ENCODE measurements around the gene FHIT.

FHIT gene

DNA sequence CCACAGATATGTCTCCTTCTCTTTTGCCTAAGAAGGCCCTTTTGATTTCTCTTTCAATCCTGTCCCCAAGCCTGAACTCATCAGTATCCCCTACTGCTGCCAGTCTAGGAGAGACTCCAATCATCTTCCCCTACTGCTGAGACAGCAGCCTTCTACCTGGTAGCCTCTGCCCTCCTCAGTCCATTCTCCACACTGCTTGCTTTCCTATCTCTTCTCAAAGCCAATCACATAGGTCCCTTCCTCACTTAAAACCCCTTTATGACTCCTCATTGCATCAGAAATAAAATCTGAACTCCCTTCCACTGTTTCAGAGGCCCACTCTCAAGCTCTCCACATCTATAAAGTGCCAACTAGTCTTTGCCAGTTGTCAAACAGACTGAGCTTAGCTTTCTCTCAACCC is 1119.6 kb downstream of the FHIT start:
- no peak overlapping the region for H3K4me3 ChIP-seq (ENCODE audit: control insufficient read depth, low read depth, low read length)
- no peak for DNase-seq (ENCODE audit: low read depth)
- TF ChIP-seq CTCF (IDR thresholded peaks at IDR 0.05; ENCODE audit: control insufficient read depth, insufficient read depth, low read depth, low read length, missing control alignments) = no peak

DNA sequence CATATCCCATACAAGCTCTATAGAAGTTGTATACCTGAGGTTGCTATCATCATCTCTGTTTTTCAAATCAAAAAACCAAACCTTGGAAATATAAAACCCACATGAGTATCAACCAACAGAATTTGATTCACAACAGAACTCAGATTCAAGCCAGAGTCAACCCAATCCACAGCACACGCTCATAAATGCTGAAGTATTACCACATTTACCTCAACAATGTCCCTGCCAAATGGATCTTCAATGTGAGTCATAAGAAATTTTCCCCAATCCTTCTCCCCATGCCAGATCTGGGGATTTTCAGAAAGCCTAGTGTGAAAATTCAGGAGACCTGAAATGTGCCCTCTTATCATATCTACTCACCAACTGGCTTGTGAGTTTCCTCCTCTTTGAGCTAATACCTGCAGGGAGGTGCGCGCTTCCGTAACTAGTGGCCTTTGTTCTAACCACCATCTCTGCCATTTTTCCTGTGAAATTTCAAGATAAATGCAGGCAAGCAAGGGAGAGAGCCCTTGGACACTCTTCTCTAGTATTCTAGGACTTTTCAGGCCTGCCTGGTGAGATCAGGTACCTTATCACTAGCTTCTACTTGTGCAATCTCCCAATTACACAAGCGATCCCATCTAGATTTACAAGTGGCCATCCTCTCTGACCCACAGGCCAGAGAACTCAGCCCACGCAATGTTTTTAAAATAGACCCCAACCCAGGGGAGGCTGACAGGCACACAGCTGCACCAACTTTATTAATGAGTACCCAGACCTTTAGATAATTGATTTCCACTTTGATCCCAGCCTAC is 1124.5 kb downstream of the FHIT start:
- no peak for TF ChIP-seq CTCF (IDR thresholded peaks at IDR 0.05; ENCODE audit: control insufficient read depth, insufficient read depth, low read depth, low read length, missing control alignments)
- no peak for DNase-seq (ENCODE audit: low read depth)
- H3K4me3 ChIP-seq (ENCODE audit: control insufficient read depth, low read depth, low read length) = no peak overlapping the region

GRCh38 chr3:60125686-60126085 is 1125.6 kb downstream of the FHIT start:
- DNase-seq (ENCODE audit: low read depth) = no peak
- TF ChIP-seq CTCF (IDR thresholded peaks at IDR 0.05; ENCODE audit: control insufficient read depth, insufficient read depth, low read depth, low read length, missing control alignments) = no peak
- no peak overlapping the region for H3K4me3 ChIP-seq (ENCODE audit: control insufficient read depth, low read depth, low read length)

DNA sequence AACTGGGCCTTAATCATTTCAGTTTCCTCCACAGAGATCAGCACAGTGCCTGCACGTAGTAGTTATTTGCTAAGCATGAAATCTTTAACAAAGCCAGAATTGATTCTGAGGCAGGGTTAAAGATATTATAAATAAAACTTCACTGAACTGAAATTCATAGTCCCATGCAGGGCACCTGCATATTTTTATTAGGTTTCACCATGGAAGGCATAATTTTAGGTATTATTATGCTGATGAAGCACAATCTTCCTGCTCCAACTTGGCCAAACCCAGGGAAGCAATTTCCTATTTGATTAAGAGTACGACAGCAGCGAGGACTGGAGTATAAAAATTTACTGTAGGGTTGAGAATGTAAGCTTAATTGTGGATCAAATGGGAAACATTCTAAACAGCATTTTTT is 1131.0 kb downstream of the FHIT start:
- TF ChIP-seq CTCF (IDR thresholded peaks at IDR 0.05; ENCODE audit: control insufficient read depth, insufficient read depth, low read depth, low read length, missing control alignments) = no peak
- no peak overlapping the region for H3K4me3 ChIP-seq (ENCODE audit: control insufficient read depth, low read depth, low read length)
- no peak for DNase-seq (ENCODE audit: low read depth)

- no peak for TF ChIP-seq CTCF (IDR thresholded peaks at IDR 0.05; ENCODE audit: control insufficient read depth, insufficient read depth, low read depth, low read length, missing control alignments)
- H3K4me3 ChIP-seq (ENCODE audit: control insufficient read depth, low read depth, low read length) = no peak overlapping the region
- no peak for DNase-seq (ENCODE audit: low read depth)
Observed at GRCh38 chr3:60114191-60114590, 1137.1 kb downstream of the FHIT start.

DNA sequence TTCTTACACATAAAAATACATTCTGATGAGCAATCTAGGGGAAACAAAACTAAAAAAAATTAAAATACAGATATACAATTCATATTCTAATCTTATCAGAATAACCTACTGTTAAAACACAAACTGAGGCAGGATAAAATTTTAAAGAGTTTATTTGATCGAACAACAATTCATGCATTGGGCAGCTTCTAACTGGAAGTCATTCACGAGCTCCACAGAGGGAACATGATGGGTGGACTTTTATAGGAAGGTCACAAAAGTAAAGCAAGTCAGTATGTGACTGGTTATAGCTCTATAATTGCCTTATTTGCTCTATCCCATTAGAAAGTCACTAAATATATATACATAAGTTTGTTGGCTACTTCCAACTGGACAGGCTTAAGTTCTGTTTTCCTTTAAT is 1144.0 kb downstream of the FHIT start:
- TF ChIP-seq CTCF (IDR thresholded peaks at IDR 0.05; ENCODE audit: control insufficient read depth, insufficient read depth, low read depth, low read length, missing control alignments) = no peak
- DNase-seq (ENCODE audit: low read depth) = no peak
- no peak overlapping the region for H3K4me3 ChIP-seq (ENCODE audit: control insufficient read depth, low read depth, low read length)

Data from AG09309 (cell line).